GM18502 (cell line): ENCODE measurements around the gene LDLRAD4.
"Not testable (repeated sequence)": the region's sequence is repeated elsewhere in the genome, so short reads cannot be mapped to it uniquely, and the experiment has no call there.

ENCODE experiments used
- ATAC-seq: cut with Tn5 transposase; IDR thresholded peaks from one replicate; pipeline ENCODE4 v1.9.1; 2021; ENCODE audit warnings: mild to moderate bottlenecking; ENCODE audit not compliant: unreplicated experiment, poor library complexity

The LDLRAD4 gene

DNA sequence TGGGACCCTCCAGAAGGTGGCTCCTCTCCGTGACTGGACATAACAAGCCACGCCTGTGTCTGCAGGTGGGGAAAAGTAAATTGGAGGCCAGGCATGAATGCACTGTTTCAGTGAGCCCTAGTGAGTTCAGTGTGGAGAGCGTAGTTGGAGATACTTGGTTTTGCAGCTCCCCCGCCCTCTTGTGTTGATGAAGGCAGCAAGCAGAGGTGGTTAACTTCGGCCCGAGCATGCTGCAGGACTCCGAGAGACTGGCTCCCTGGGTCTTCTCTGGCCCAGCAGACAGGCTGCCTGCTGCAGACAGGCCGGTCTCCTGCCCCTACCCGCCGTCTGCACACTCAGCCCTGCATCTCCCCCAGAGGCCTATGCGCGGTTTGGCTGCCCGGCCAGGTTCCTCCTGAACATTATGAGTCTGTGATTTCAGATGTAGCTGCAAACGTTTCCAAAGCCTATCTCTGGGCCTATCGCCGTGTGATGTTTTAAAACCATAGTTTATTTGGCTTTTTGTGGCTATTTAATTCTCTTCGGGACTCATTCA is 102.4 kb downstream of the LDLRAD4 start:
- no peak for ATAC-seq

DNA sequence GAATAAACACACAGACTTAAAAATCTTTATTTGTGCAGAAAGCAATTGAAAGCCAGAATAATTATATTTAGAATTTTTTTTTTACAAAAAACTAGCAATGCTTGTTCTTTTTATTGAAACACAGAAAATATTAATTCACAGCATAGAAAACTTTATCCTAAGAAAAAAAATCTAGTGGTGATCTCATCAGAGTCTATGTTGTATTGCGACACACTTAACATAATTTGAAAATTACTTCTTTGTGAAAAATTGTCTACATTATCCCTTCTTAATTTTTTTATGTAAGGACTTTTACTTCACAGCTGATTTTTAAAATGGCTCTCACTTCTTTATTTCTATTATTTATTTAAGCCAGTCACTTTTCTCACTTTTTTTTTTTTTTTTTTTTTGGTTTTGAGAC is 103.4 kb downstream of the LDLRAD4 start:
- ATAC-seq, result no peak

GRCh38 chr18:13323186-13323585 is 104.6 kb downstream of the LDLRAD4 start:
- no peak for ATAC-seq

DNA sequence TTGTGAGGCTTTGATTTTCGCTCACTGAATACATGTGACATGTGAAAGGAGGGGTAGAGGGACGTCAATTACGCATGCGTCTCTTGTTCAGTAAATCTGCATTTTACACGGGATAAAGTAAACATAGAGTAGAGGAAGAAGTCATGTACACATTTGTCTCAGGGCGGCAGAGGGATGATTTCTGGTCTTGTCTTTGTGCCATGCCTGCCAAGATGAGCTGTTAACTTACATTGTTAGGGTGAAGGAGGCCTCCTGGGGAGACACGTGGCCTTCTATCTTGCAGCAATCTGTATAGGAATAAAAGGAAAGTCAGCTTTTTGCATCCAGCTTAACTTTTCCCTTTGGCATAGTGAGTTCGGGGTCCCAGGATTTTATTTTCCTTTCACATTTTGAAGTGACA is 106.3 kb downstream of the LDLRAD4 start:
- no peak for ATAC-seq

DNA sequence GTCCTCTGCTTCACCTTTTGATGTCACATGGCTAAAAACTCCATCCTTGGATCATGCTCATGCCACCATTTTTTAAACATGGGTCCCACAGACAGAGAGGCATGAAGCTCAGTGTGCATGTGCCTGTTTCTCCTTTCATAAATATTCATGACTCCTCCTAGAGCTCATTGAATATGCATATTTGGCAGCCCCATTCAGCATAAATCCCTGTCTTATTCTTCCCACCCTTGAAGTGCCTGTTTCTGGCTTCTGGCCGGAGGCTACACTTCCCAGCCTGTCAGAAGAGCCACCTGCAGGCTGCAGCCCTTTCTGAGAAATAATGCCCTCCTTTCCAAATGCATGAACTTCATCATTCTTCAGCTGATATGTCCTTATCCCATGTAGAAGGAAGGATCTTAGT is 109.7 kb downstream of the LDLRAD4 start:
- ATAC-seq, result no peak

DNA sequence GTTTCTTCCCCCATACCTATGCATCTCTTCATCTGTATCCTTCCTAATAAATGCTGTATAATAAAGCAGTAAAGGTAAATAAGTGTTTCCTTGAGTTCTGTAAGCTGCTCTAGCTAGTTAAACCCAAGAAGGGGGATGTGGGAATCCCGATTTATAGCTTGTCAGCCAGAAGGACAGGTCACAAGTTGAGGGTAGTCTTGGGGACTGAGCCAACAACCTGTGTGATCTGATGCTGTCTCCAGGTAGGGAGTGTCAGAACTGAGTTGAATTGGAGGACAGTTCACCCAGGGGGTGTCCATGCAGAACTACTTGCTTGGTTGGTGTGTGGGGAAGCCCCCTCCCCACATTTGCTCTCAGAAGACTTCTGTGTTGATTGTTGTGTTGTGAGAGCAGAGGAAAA is 112.4 kb downstream of the LDLRAD4 start:
- no peak for ATAC-seq

GRCh38 chr18:13331846-13332245 is 113.3 kb downstream of the LDLRAD4 start:
- no peak for ATAC-seq

- ATAC-seq, result no peak
Observed at GRCh38 chr18:13332874-13333273, 114.3 kb downstream of the LDLRAD4 start.

DNA sequence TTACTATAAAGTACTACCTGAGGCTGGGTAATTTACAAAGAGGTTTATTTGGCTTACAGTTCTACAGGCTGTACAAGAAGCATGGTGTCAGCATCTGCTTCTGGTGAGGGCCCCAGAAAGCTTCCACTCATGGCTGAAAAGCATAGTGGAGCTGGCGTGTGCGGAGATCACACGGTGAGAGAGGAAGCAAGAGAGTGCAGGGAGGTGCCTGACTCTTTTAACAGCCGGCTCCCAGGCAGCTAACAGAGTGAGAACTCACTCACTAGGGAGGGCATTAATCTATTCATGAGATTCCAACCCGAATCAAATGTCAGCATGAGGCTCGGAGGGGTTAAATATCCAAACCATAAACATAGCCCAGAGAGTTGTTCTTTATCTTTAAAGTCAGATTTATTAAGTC is 117.3 kb downstream of the LDLRAD4 start:
- no peak for ATAC-seq

- ATAC-seq, result no peak
Observed at GRCh38 chr18:13336841-13337240, 118.3 kb downstream of the LDLRAD4 start.

GRCh38 chr18:13337369-13337768 is 118.8 kb downstream of the LDLRAD4 start:
- no peak for ATAC-seq

DNA sequence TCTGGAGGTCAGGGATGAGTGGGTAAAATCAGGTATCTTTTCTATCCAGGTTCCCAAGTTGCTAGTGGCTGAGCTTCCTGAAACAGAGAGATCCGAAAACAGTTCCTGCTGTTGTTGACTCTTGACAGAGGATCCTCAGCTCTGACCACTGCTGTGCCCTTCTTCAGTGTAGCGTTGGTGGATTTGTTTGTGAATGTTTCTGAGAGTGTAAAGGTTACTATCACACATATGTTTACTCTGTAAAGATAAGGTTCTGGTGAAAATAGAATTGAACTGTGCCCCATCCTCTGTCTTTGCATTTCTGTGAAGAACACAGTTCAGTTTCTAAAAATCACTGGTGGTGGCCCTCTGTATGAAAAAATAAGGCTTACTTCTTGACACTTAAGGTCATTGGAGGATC is 119.8 kb downstream of the LDLRAD4 start:
- no peak for ATAC-seq

DNA sequence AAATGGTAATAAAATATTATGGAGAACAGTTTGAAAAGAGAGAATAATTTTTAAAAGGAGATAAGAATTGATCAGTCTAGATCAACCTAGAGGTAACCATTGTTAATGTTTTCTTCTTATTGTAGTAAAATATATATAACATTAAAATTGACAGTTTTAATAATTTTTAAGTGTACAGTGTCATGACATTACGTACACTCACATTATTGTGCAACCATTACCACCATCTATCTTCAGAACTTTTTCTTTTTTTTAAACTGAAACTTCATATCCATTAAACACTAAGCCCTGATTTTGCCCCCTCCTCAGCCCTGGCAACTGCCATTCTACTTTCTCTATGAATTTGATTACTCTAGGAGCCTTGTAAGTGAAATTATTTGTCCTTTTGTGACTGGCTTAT is 121.1 kb downstream of the LDLRAD4 start:
- ATAC-seq, result no peak

- not testable (repeated sequence) for ATAC-seq
Observed at GRCh38 chr18:13346449-13346848, 127.9 kb downstream of the LDLRAD4 start.

GRCh38 chr18:13353084-13353823 is 134.7 kb downstream of the LDLRAD4 start:
- no peak for ATAC-seq

GRCh38 chr18:13354402-13354801 is 135.8 kb downstream of the LDLRAD4 start:
- no peak for ATAC-seq

DNA sequence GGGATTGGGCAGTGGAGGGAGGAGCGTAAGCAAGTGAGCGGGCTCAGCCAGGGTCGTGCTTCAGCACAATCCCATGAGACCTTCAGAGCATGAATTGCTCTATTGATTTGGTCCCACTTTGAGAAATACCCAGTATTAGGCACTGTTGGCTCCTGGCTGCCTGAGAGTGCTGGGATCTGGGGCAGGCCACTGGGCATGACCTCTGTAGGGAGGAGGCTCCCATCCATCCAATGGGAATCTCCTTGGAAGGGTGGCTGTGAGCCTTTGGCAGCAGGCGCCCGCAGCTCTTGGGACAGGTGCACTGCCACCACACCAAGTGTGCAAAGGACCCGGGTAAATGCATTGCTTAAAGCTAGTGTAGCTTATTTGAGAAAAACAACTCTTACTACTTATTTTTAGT is 137.5 kb downstream of the LDLRAD4 start:
- ATAC-seq, result no peak

DNA sequence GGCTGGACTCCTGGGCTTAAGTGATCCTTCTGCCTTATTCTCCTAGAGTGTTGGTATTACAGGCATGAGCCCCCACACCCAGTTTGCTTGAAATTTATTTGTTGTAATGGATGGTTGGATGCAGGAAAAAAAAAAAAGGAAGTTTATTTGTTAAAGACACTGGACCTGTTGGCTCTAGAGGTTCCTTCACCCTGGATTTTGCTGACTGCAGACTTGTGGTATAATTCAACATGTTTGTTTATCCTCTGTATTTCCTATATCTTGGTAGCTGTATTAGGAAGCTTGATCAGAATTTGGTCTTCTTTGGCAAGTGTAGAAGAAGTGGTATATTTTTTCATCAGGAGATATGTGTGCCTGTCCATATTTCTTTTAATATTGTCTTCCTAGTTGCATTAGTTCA is 138.7 kb downstream of the LDLRAD4 start:
- no peak for ATAC-seq

- ATAC-seq, result peak; percentile 67
Observed at GRCh38 chr18:13359210-13359609, 140.7 kb downstream of the LDLRAD4 start.

GRCh38 chr18:13361431-13361830 is 142.9 kb downstream of the LDLRAD4 start:
- ATAC-seq, result no peak

DNA sequence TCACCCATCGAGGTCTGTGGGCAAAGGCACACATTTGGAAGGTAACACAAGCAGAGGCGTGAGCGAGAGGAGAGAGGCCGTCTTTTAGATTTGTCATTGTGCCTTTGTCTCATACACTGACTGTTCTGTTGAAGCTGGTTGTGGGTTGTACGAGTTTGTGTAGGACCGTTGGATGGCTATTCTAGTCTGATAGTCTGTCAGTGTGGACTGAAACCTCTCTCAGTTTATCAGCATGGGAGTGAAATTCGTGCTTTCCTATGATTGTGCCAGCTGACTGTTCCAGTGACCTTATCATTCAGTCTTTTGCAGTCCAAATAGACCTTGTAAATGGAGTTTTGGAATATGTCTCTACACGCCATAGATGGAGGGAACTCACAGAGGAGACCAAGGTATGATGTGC is 143.5 kb downstream of the LDLRAD4 start:
- no peak for ATAC-seq

DNA sequence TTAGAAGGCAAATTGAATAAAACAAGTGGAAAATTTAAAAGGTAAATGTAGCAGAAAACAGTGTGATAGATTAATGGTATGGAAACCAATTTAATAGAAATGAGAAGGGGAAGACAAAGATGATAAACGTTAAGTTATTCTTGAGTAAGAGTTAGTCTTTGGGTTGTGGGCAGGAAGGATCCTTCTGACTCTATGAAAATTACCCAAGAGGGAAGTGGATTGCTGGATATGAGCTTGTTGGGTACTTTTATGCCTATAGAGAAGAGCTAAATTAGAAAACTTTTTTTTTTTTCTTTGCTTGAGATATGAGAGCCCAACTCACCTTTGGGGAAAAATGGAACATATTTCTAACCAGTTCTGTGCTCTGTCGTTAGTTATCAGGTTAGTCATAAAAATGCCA is 144.0 kb downstream of the LDLRAD4 start:
- ATAC-seq, result no peak
